Stimulated activated naive CD8-positive, alpha-beta T cell treated with anti-CD3 and anti-CD28 coated beads, Interleukin-15, Interleukin-2, amounts not matched to agents 100 ng/mL and 50 ng/mL, for 24 hours (primary cell): ENCODE data around the gene TRAPPC12.
"Not testable (repeated sequence)": the region's sequence is repeated elsewhere in the genome, so short reads cannot be mapped to it uniquely, and the experiment has no call there.

ENCODE experiments used
- H3K27ac Mint-ChIP-seq: one replicate; pipeline ENCODE4 v1.8.0; 2021; ENCODE audit warnings: mild to moderate bottlenecking, mixed read lengths
- H3K27me3 Mint-ChIP-seq: one replicate; pipeline ENCODE4 v1.8.0; 2021; ENCODE audit warnings: mixed read lengths
- H3K36me3 Mint-ChIP-seq: one replicate; pipeline ENCODE4 v1.8.0; 2021; ENCODE audit warnings: low read depth, mixed read lengths
- H3K4me1 Mint-ChIP-seq: one replicate; pipeline ENCODE4 v1.8.0; 2021; ENCODE audit warnings: low read depth, mixed read lengths
- H3K4me3 Mint-ChIP-seq: one replicate; pipeline ENCODE4 v1.8.0; 2021; ENCODE audit warnings: mild to moderate bottlenecking, mixed read lengths
- H3K9me3 Mint-ChIP-seq: one replicate; pipeline ENCODE4 v1.8.0; 2021; ENCODE audit warnings: mixed read lengths

The TRAPPC12 gene

GRCh38 chr2:3355951-3356569 lies 23.4 kb upstream of the TRAPPC12 start:
- peaks cover 42% of the 10 kb centered on the region for H3K36me3 Mint-ChIP-seq
- no peaks in the 10 kb centered on the region for H3K27me3 Mint-ChIP-seq
- H3K4me1 Mint-ChIP-seq, result peaks cover 10% of the 10 kb centered on the region
- no peak overlapping the region for H3K4me3 Mint-ChIP-seq
- H3K27ac Mint-ChIP-seq, result no peak overlapping the region
- H3K9me3 Mint-ChIP-seq, result peaks cover 4% of the 10 kb centered on the region

GRCh38 chr2:3356799-3357198 lies 22.7 kb upstream of the TRAPPC12 start:
- H3K4me3 Mint-ChIP-seq, result no peak overlapping the region
- H3K36me3 Mint-ChIP-seq, result peaks cover 35% of the 10 kb centered on the region
- no peak overlapping the region for H3K27ac Mint-ChIP-seq
- H3K9me3 Mint-ChIP-seq, result peaks cover 4% of the 10 kb centered on the region
- H3K4me1 Mint-ChIP-seq, result peaks cover 17% of the 10 kb centered on the region
- H3K27me3 Mint-ChIP-seq, result no peaks in the 10 kb centered on the region

GRCh38 chr2:3357446-3357845 lies 22.0 kb upstream of the TRAPPC12 start:
- not testable (repeated sequence) for H3K27ac Mint-ChIP-seq, H3K27me3 Mint-ChIP-seq, H3K4me3 Mint-ChIP-seq, H3K9me3 Mint-ChIP-seq
- peaks cover 33% of the 10 kb centered on the region for H3K36me3 Mint-ChIP-seq
- peaks cover 20% of the 10 kb centered on the region for H3K4me1 Mint-ChIP-seq

- H3K27me3 Mint-ChIP-seq, result no peaks in the 10 kb centered on the region
- no peaks in the 10 kb centered on the region for H3K9me3 Mint-ChIP-seq
- H3K27ac Mint-ChIP-seq, result no peak overlapping the region
- H3K36me3 Mint-ChIP-seq, result peaks cover 28% of the 10 kb centered on the region
- peaks cover 25% of the 10 kb centered on the region for H3K4me1 Mint-ChIP-seq
- H3K4me3 Mint-ChIP-seq, result no peak overlapping the region
Measured at GRCh38 chr2:3357926-3358325, 21.6 kb upstream of the TRAPPC12 start.

- H3K4me3 Mint-ChIP-seq, result no peak overlapping the region
- H3K27me3 Mint-ChIP-seq, result no peaks in the 10 kb centered on the region
- H3K4me1 Mint-ChIP-seq, result peaks cover 31% of the 10 kb centered on the region
- no peaks in the 10 kb centered on the region for H3K9me3 Mint-ChIP-seq
- H3K36me3 Mint-ChIP-seq, result peaks cover 13% of the 10 kb centered on the region
- H3K27ac Mint-ChIP-seq, result no peak overlapping the region
Measured at GRCh38 chr2:3361518-3362389, 17.7 kb upstream of the TRAPPC12 start.

- Mint-ChIP-seq H3K36me3 (peaks cover 22% of the 10 kb centered on the region), H3K27ac (no peak overlapping the region), H3K4me1 (peaks cover 27% of the 10 kb centered on the region), H3K27me3 (no peaks in the 10 kb centered on the region), H3K4me3 (no peak overlapping the region), H3K9me3 (no peaks in the 10 kb centered on the region)
Measured at GRCh38 chr2:3365219-3365618, 14.3 kb upstream of the TRAPPC12 start.

- Mint-ChIP-seq H3K27me3 (no peaks in the 10 kb centered on the region), H3K36me3 (peaks cover 20% of the 10 kb centered on the region), H3K9me3 (no peaks in the 10 kb centered on the region), H3K4me3 (no peak overlapping the region), H3K27ac (no peak overlapping the region), H3K4me1 (peaks cover 9% of the 10 kb centered on the region)
Measured at GRCh38 chr2:3368261-3368722, 11.2 kb upstream of the TRAPPC12 start.

GRCh38 chr2:3369340-3370181 lies 9.9 kb upstream of the TRAPPC12 start:
- not testable (repeated sequence) for H3K9me3 Mint-ChIP-seq

GRCh38 chr2:3376821-3377220 lies 2.7 kb upstream of the TRAPPC12 start:
- Mint-ChIP-seq H3K9me3 (no peaks in the 10 kb centered on the region), H3K4me1 (peaks cover 39% of the 10 kb centered on the region), H3K27ac (no peak overlapping the region), H3K4me3 (peak overlapping the region; percentile 98), H3K27me3 (no peaks in the 10 kb centered on the region), H3K36me3 (peaks cover 16% of the 10 kb centered on the region)

More at GRCh38 chr2:3369340-3370181, 9.9 kb upstream of the TRAPPC12 start:
- not testable (repeated sequence) for H3K27ac Mint-ChIP-seq, H3K27me3 Mint-ChIP-seq, H3K4me3 Mint-ChIP-seq, H3K4me1 Mint-ChIP-seq
- peaks cover 17% of the 10 kb centered on the region for H3K36me3 Mint-ChIP-seq

- Mint-ChIP-seq H3K27me3 (no peaks in the 10 kb centered on the region), H3K4me1 (peaks cover 40% of the 10 kb centered on the region), H3K9me3 (no peaks in the 10 kb centered on the region), H3K36me3 (peaks cover 18% of the 10 kb centered on the region), H3K27ac (peak overlapping the region; percentile 96), H3K4me3 (peak overlapping the region; percentile 98)
Measured at GRCh38 chr2:3377279-3377611, 2.2 kb upstream of the TRAPPC12 start.

GRCh38 chr2:3377612-3378432 lies 1.7 kb upstream of the TRAPPC12 start, which contains the start of gene EIPR1:
Gene EIPR1, minus strand, starts transcription at chr2:3377818. Its CDS starts 129 bp downstream, at chr2:3377689.
- Mint-ChIP-seq H3K27me3 (no peaks in the 10 kb centered on the region), H3K9me3 (no peaks in the 10 kb centered on the region), H3K27ac (peak within 1 kb of the TSS; percentile 96), H3K4me3 (peak within 1 kb of the TSS; percentile 98), H3K4me1 (peaks cover 40% of the 10 kb centered on the region), H3K36me3 (peaks cover 18% of the 10 kb centered on the region)

GRCh38 chr2:3379339-3379646 lies 201 bp upstream of the TRAPPC12 start:
- Mint-ChIP-seq H3K27ac (peak overlapping the region; percentile 84), H3K4me3 (peak overlapping the region; percentile 98), H3K9me3 (no peaks in the 10 kb centered on the region), H3K36me3 (peaks cover 25% of the 10 kb centered on the region), H3K4me1 (peaks cover 40% of the 10 kb centered on the region), H3K27me3 (no peaks in the 10 kb centered on the region)

- Mint-ChIP-seq H3K36me3 (peaks cover 42% of the 10 kb centered on the region), H3K27me3 (no peaks in the 10 kb centered on the region), H3K9me3 (peaks cover 5% of the 10 kb centered on the region), H3K4me1 (peaks cover 16% of the 10 kb centered on the region), H3K27ac (no peak overlapping the region), H3K4me3 (no peak overlapping the region)
Measured at GRCh38 chr2:3386448-3386958, 7.0 kb downstream of the TRAPPC12 start.

- Mint-ChIP-seq H3K4me3 (no peak overlapping the region), H3K9me3 (peaks cover 5% of the 10 kb centered on the region), H3K4me1 (peaks cover 11% of the 10 kb centered on the region), H3K36me3 (peaks cover 41% of the 10 kb centered on the region), H3K27ac (no peak overlapping the region), H3K27me3 (no peaks in the 10 kb centered on the region)
Measured at GRCh38 chr2:3387011-3387410, 7.5 kb downstream of the TRAPPC12 start.
